K562 (cell line): ENCODE measurements around the gene MAP3K7CL. TPM values are rescaled to one million over a fixed set of nuclear protein-coding genes. Genes with fewer than 3 reads are reported as not detected.

ENCODE experiments used
- ATAC-seq: fragments of 200-7000 bp; cut with Tn5 transposase; 3 replicates; pipeline ENCODE4 v1.9.1; 2020; ENCODE audit warnings: moderate library complexity
- BruUV-seq: library from RNA; stranded (reverse); fragments of 400-500 nt; replicated peaks from 2 replicates; lab custom pipeline; 2021; lab: Mats Ljungman, UMichigan
- CTCF ChIA-PET: fragments of 300-600 bp; formaldehyde crosslinking; extraction: SDS; loops from one replicate; lab custom pipeline; 2021; ENCODE audit warnings: low intra/inter-chr PET ratio; lab: Yijun Ruan, JAX
- POLR2A ChIA-PET: fragments of 300-600, 350-650 bp; sonication (Branson Sonifier 250); formaldehyde crosslinking; extraction: SDS; loops from one replicate; lab custom pipeline; 2021; ENCODE audit warnings: antibody characterized with exemption, inconsistent platforms; lab: Yijun Ruan, JAX
- DNase-seq, 4 experiments: peaks; one replicate each; pipeline versions ENCODE4 v3.0.0 to v3.0.0-alpha.2; 2011 to 2018; ENCODE audit warnings: low spot score in 3 of 4, mixed read lengths in 3 of 4; ENCODE audit errors: extremely low read depth in 1 of 4
- FAIRE-seq: peaks from 2 replicates; lab custom pipeline; 2011; peaks lifted over from hg19 to GRCh38; lab: Jason Lieb, UNC
- H2AFZ ChIP-seq: 2 replicates; pipeline ENCODE4 v1.6.0; 2011; ENCODE audit warnings: low read depth, low read length, control low read depth, inconsistent platforms
- H3K27ac ChIP-seq: fragments of 200-600 bp; 3 replicates; pipeline ENCODE4 v1.8.0; 2011; ENCODE audit warnings: low read depth, mild to moderate bottlenecking, control low read depth, inconsistent platforms, low read length, moderate library complexity, mixed read lengths; ENCODE audit errors: extremely low read depth
- H3K27me3 ChIP-seq, 2 experiments: fragments of 300-600 bp in 1 of 2; 2 replicates in 1 of 2; 3 replicates in 1 of 2; pipeline versions ENCODE4 v1.6.0 to v1.8.0; 2011; ENCODE audit warnings: inconsistent platforms in 2 of 2, low read length in 2 of 2, mild to moderate bottlenecking in 1 of 2, mixed read lengths in 1 of 2, moderate library complexity in 1 of 2; ENCODE audit not compliant: control insufficient read depth in 2 of 2, insufficient read depth in 2 of 2
- H3K36me3 ChIP-seq: fragments of 300-600 bp; 3 replicates; pipeline ENCODE4 v1.8.0; 2011; ENCODE audit warnings: mild to moderate bottlenecking, low read length, inconsistent platforms; ENCODE audit not compliant: control insufficient read depth, insufficient read depth
- H3K4me1 ChIP-seq, 2 experiments: fragments of 200-600 bp in 1 of 2; replicated peaks in 1 of 2; 2 replicates in 1 of 2; 3 replicates in 1 of 2; pipeline versions ENCODE4 v1.5.1 to v1.8.0; 2011; ENCODE audit warnings: inconsistent platforms in 2 of 2, low read length in 2 of 2, mild to moderate bottlenecking in 1 of 2, mixed read lengths in 1 of 2, moderate library complexity in 1 of 2; ENCODE audit not compliant: control insufficient read depth in 2 of 2, insufficient read depth in 2 of 2
- H3K4me2 ChIP-seq: 2 replicates; pipeline ENCODE4 v1.6.1; 2011; ENCODE audit warnings: low read length, control low read depth, inconsistent platforms, mixed read lengths; ENCODE audit not compliant: insufficient read depth
- H3K4me3 ChIP-seq: fragments of 200-600 bp; sonication (generic), shearing (Covaris generic); 2 replicates; pipeline ENCODE4 v1.5.1; 2016; ENCODE audit warnings: control low read depth, inconsistent platforms
- H3K79me2 ChIP-seq: fragments of 200-600 bp; 3 replicates; pipeline ENCODE4 v1.8.0; 2011; ENCODE audit warnings: low read length, inconsistent platforms; ENCODE audit not compliant: control insufficient read depth, insufficient read depth
- H3K9ac ChIP-seq, 2 experiments: 2 replicates each; pipeline versions ENCODE4 v1.6.0 to v1.6.1; 2011; ENCODE audit warnings: low read depth in 2 of 2, low read length in 2 of 2, control low read depth in 1 of 2, inconsistent platforms in 1 of 2, mild to moderate bottlenecking in 1 of 2, mixed read lengths in 1 of 2; ENCODE audit not compliant: insufficient read depth in 1 of 2
- H3K9me1 ChIP-seq: one replicate; pipeline ENCODE4 v1.6.0; 2011; ENCODE audit warnings: inconsistent platforms, mild to moderate bottlenecking, low read length, moderate library complexity; ENCODE audit not compliant: control insufficient read depth, insufficient read depth
- H3K9me3 ChIP-seq: replicated peaks from 2 replicates; pipeline ENCODE4 v1.5.1; 2011; ENCODE audit warnings: low read depth, low read length, inconsistent platforms; ENCODE audit not compliant: control insufficient read depth, insufficient read depth
- H4K20me1 ChIP-seq: replicated peaks from 2 replicates; pipeline ENCODE4 v1.6.1; 2011; ENCODE audit warnings: low read length, inconsistent platforms, mixed read lengths; ENCODE audit not compliant: control insufficient read depth, insufficient read depth
- DLX4 ChIP-seq: fragments of 250-450 bp; sonication (Bioruptor Pico); IDR thresholded peaks from 2 replicates; pipeline ENCODE4 v1.6.1; 2021; ENCODE audit warnings: mild to moderate bottlenecking
- EGR1 ChIP-seq: fragments of 450-650 bp; conservative IDR thresholded peaks from 2 replicates; pipeline ENCODE4 v1.6.1; 2017; ENCODE audit warnings: mild to moderate bottlenecking
- FOXO4 ChIP-seq: fragments of 450-650 bp; formaldehyde crosslinking; IDR thresholded peaks from 2 replicates; pipeline ENCODE4 v1.4.0; 2020; ENCODE audit warnings: mild to moderate bottlenecking, moderate library complexity
- HMG20A ChIP-seq: fragments of 450-650 bp; formaldehyde crosslinking; conservative IDR thresholded peaks from 2 replicates; pipeline ENCODE4 v1.4.0; 2020; ENCODE audit warnings: mild to moderate bottlenecking, mixed read lengths
- KAT7 ChIP-seq: sonication (generic); formaldehyde crosslinking; IDR thresholded peaks from 2 replicates; pipeline ENCODE4 v1.8.0; 2022; ENCODE audit warnings: missing genetic modification reagents, mild to moderate bottlenecking, borderline replicate concordance
- MTA1 ChIP-seq: fragments of 450-650 bp; IDR thresholded peaks from 2 replicates; pipeline ENCODE4 v1.6.1; 2017; ENCODE audit warnings: borderline replicate concordance
- PHTF2 ChIP-seq: fragments of 250-450 bp; sonication (Bioruptor Pico); IDR thresholded peaks from 2 replicates; pipeline ENCODE4 v1.5.0; 2021; ENCODE audit warnings: mild to moderate bottlenecking
- SPI1 ChIP-seq: IDR thresholded peaks from 2 replicates; pipeline ENCODE4 v1.6.1; 2011; ENCODE audit warnings: low read depth, low read length, control low read depth, borderline replicate concordance
- ZNF384 ChIP-seq: IDR thresholded peaks from 2 replicates; pipeline ENCODE4 v1.6.1; 2012; ENCODE audit warnings: low read depth, low read length, improper control_type of control experiment
- ZNF707 ChIP-seq: fragments of 250-450 bp; sonication (Bioruptor Pico); conservative IDR thresholded peaks from 2 replicates; pipeline ENCODE4 v1.8.0; 2022; ENCODE audit warnings: inconsistent platforms, mild to moderate bottlenecking, moderate library complexity
- WGBS: fragments of 100-300 bp; shearing (Covaris generic); methylation state at CpG from one replicate; pipeline ENCODE4 v1.1.6; 2016; ENCODE audit warnings: low coverage, mixed read lengths; ENCODE audit not compliant: insufficient coverage; ENCODE audit errors: missing lambda C conversion rate; 5-methylcytosine and 5-hydroxymethylcytosine counted together
- in situ Hi-C: fragments of 300-500 bp; cut with MboI; formaldehyde crosslinking; loops from 4 replicates; pipeline ENCODE4 v1.15.0; 2018; ENCODE audit warnings: inconsistent platforms, mixed read lengths
- intact Hi-C: fragments of 100-400 bp; cut with micrococcal nuclease; formaldehyde crosslinking; loops from 2 replicates; pipeline ENCODE4 v1.14.2; 2022
- polyA plus RNA-seq, 8 experiments: library from polyadenylated mRNA; depleted of rRNA in 4 of 8; stranded (reverse) in 5 of 8; unstranded in 3 of 8; fragments of >200 nt; fragmentation: Nextera tagmentation in 2 of 8; fragmentation: Illumina TruSeq in 1 of 8; extraction: Ambion mirVana in 2 of 8; extraction: Trizol in 1 of 8; gene quantifications; 2 replicates each; pipeline versions ENCODE4 v1.2.1 to v1.2.3, GENCODE V29; 2011 to 2014; ENCODE audit warnings: inconsistent platforms in 1 of 8, missing spikeins in 1 of 8
- total RNA-seq, 7 experiments: library from RNA; depleted of rRNA in 6 of 7; stranded (reverse); fragments of >200 nt in 6 of 7; fragmentation: Illumina TruSeq in 2 of 7; extraction: Trizol in 2 of 7; gene quantifications; 2 replicates each; pipeline versions ENCODE4 v1.2.1 to v1.2.3, GENCODE V29; 2011 to 2021; ENCODE audit warnings: low replicate concordance in 1 of 7

MAP3K7CL gene
- total and polyA plus RNA-seq, 9 of the 15 experiments (the other 6 are each of a cell fraction or from before 2014, with no cell fraction given) = 0.13 to 0.15 (median 0.14) TPM; not detected in 6

GRCh38 chr21:29208044-29208681 lies 77.7 kb downstream of the MAP3K7CL start:
- H3K4me2 ChIP-seq = no peak overlapping the region

More at GRCh38 chr21:29208044-29208681, 77.7 kb downstream of the MAP3K7CL start:
- H3K27ac ChIP-seq = no peak overlapping the region
- POLR2A ChIA-PET = no interaction called here
- FAIRE-seq (no peak), DNase-seq (no peak), ATAC-seq (no peak)
- intact Hi-C loops (no loop called here), in situ Hi-C loops (no loop called here)
- H4K20me1 ChIP-seq = no peaks in the 10 kb centered on the region
- CTCF ChIA-PET = no interaction called here
- no peaks in the 10 kb centered on the region for H3K9me3 ChIP-seq
- H3K27me3 ChIP-seq = peaks cover 4 to 7% of the 10 kb centered on the region in 2 experiments; a peak in 2 of 5 replicates
- H3K4me3 ChIP-seq = no peak overlapping the region
- no peaks in the 10 kb centered on the region for H3K36me3 ChIP-seq
- H3K4me1 ChIP-seq = no peaks in the 10 kb centered on the region
- no peak overlapping the region for H2AFZ ChIP-seq
- H3K79me2 ChIP-seq = no peaks in the 10 kb centered on the region
- no peak overlapping the region for H3K9ac ChIP-seq
- no peak for TF ChIP-seq SPI1
- TF ChIP-seq MTA1 = no peak
- no peak for TF ChIP-seq HMG20A (CRISPR knock-in tag)
- no peak for TF ChIP-seq KAT7 (CRISPR knock-in tag)
- no peak for TF ChIP-seq DLX4 (CRISPR knock-in tag)
- no peak for TF ChIP-seq PHTF2 (CRISPR knock-in tag)
- TF ChIP-seq ZNF707 (CRISPR knock-in tag) = no peak
- TF ChIP-seq ZNF384 = no peak
- no peak for TF ChIP-seq FOXO4 (CRISPR knock-in tag)
- TF ChIP-seq EGR1 = no peak
- no peaks in the 10 kb centered on the region for H3K9me1 ChIP-seq
- 3% methylated on average over 9 of the region's 9 CpGs for WGBS
- BruUV-seq = no TSS peak
